ENCODE measurements around the gene S100A13.
"Not testable (repeated sequence)": the region's sequence is repeated elsewhere in the genome, so short reads cannot be mapped to it uniquely, and the experiment has no call there.

The S100A13 gene

GRCh38 chr1:153626904-153627714 is at the start of gene S100A13:
Gene S100A13, minus strand, starts transcription at chr1:153627505. Its CDS starts 1,033 bp downstream, at chr1:153626472.
- peak; percentile 91 for DNase-seq

DNA sequence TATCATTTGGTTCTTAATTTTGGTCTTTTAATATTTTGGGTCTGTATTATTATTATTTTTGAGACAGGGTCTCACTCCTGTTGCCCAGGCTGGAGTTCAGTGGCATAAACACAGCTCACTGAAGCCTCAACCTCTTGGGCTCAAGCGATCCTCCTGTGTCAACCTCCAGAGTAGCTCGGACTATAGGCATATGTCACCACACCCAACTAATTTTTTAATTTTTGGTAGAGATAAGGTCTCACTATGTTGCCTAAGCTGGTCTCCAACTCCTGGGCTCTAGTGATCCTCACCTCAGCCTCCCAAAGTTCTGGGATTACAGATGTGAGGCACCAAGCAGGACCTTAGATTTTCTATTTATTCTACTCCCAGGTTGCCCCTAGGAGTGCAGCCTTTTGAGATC is 46.2 kb upstream of the S100A13 start:
- DNase-seq = no peak

GRCh38 chr1:153671628-153672353 is 44.5 kb upstream of the S100A13 start:
- DNase-seq = peak; percentile 80

- DNase-seq = peak; percentile 100
Measured at GRCh38 chr1:153670859-153671627, 43.7 kb upstream of the S100A13 start, which contains the start of gene ILF2. Gene ILF2, minus strand, starts transcription at chr1:153670993. Its CDS starts 71 bp downstream, at chr1:153670922.

DNA sequence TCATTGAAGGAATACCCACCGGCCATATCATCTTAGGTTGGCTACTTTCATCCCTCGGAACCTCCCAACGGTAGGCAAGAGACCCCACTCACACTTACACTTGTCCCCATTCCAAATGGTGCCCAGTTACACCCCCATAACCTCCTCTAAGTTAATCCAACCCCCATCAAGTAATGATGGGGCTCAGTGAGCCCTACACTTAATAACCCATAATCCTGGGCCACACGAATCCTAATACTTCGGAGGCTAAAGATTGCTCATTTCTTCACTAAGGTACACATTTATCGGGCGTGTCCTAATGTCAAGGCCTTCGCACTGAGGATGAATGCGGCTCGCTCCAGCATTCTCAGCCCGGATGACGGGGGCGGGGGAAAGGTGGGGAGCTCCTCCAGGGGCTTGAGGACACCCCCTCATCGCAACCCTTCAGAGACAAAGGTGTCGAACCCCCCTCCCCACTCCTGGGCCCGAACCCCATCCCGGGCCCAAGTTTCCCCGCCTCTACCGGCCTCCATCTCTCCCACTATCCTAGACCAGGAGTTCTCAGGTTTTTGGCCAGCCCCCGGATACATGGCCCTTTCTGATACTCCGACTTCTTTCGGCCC is 43.1 kb upstream of the S100A13 start:
- no peak for DNase-seq

DNA sequence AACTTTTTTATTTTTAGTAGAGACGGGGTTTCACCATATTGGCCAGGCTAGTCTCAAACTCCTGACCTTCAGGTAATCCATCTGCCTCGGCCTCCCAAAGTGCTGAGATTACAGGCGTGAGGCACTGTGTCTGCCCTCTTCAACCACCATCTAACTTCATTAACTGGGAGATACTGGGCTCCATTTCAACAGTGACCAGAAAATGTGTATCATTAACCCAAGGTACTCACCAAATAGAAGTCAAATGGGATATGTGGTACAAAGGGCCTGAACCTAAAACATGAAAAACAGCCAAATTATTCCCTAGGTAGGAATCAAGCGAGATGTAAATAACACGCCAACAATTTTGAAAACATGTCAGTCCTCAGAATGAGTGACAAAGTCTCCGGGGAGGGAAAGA is 42.3 kb upstream of the S100A13 start:
- DNase-seq = no peak

GRCh38 chr1:153668672-153669071 is 41.4 kb upstream of the S100A13 start:
- not testable (repeated sequence) for DNase-seq

- DNase-seq = no peak
Measured at GRCh38 chr1:153667439-153667838, 40.1 kb upstream of the S100A13 start.

- DNase-seq = no peak
Measured at GRCh38 chr1:153663211-153663610, 35.9 kb upstream of the S100A13 start.

GRCh38 chr1:153662269-153662668 is 35.0 kb upstream of the S100A13 start:
- DNase-seq = no peak

- DNase-seq = no peak
Measured at GRCh38 chr1:153661111-153661708, 33.9 kb upstream of the S100A13 start.

DNA sequence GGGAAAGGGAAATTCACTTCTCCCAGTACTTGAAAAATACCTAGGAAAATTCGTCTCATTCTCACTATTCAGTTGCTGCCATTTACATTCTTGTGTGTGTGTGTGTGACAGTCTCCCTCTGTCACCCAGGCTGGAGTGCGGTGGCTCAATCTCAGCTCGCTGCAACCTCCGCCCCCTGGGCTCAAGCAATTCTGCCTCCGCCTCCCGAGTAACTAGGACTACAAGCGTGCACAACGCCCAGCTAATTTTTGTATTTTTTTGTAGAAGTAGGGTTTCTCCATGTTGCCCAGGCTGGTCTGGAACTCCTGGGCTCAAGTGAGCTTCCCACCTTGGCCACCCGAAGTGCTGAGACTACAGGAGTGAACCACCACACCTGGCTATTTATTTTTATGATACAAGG is 32.4 kb upstream of the S100A13 start:
- DNase-seq = no peak

DNA sequence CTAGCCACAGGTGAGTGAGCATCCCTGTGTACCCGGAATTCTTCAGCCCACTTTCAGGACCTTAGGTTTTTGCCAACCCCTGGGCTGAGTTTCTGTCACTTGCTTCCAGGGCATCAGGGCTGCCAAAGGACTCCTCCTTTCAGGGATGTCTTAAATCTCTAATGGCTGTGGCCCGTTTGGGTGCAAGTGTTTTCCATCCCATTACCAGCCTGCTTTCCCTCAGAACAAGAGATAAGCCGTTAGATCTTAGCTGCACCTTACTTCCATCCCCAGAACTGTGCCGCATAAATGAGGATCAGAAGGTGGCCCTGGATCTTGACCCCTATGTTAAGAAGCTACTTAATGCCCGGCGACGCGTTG is 31.9 kb upstream of the S100A13 start:
- no peak for DNase-seq

- DNase-seq = peak; percentile 96
Measured at GRCh38 chr1:153658400-153659174, 31.3 kb upstream of the S100A13 start, which contains the start of gene SNAPIN. Gene SNAPIN, plus strand, starts transcription at chr1:153658703. Its CDS starts 41 bp downstream, at chr1:153658744.

DNA sequence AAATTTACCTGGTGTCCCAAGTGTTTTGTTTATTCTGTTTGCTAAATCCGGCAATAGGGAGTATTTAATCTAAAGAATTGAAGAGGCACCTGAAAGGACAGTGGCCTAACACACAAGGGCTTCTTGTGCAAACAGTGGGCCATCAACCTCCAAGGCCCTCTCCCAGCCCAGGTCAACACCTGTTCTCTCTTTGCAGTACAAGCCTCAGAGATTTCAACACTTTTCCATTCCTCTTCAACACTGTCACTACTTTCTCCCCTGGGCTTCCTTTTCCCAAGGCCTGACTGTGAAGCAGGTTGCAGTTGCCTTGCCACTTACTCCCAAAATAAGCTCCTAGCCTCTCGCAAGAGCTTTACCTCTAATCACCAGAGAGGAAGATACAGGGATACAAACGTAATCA is 28.0 kb upstream of the S100A13 start:
- peak; percentile 44 for DNase-seq

- DNase-seq = no peak
Measured at GRCh38 chr1:153652805-153653500, 25.6 kb upstream of the S100A13 start.

GRCh38 chr1:153651771-153652170 is 24.5 kb upstream of the S100A13 start:
- DNase-seq = peak; percentile 73

- peak; percentile 84 for DNase-seq
Measured at GRCh38 chr1:153649863-153650235, 22.5 kb upstream of the S100A13 start.

- DNase-seq = peak; percentile 64
Measured at GRCh38 chr1:153649137-153649862, 22.0 kb upstream of the S100A13 start.

- DNase-seq = no peak
Measured at GRCh38 chr1:153648000-153648643, 20.8 kb upstream of the S100A13 start.

All from SHP77 treated with DMSO at 0.1 percent for 48 hours (cell line).